B cell (primary cell): ENCODE results near the gene ATP8B3. TPM values are rescaled to one million over a fixed set of nuclear protein-coding genes. Genes with fewer than 3 reads are reported as not detected.

Source experiments
- ATAC-seq: fragments of 200-7000 bp; cut with Tn5 transposase; one replicate; pipeline ENCODE4 v1.10.0; 2021; ENCODE audit warnings: low read depth, mild to moderate bottlenecking, moderate number of reproducible peaks, moderate library complexity
- CTCF ChIA-PET: fragments of 350-600 bp; sonication (Branson Sonifier 250); formaldehyde crosslinking; loops from one replicate; lab custom pipeline; 2021; ENCODE audit warnings: antibody characterized with exemption, inconsistent platforms; lab: Charles Lee
- POLR2A ChIA-PET: fragments of 350-600 bp; sonication (Branson Sonifier 250); formaldehyde crosslinking; loops from one replicate; lab custom pipeline; 2021; ENCODE audit warnings: antibody characterized with exemption; lab: Charles Lee
- DNase-seq: peaks from one replicate; pipeline ENCODE4 v3.0.0; 2013
- H2AFZ ChIP-seq: 2 replicates; pipeline ENCODE4 v1.6.1; 2012; ENCODE audit warnings: mild to moderate bottlenecking, low read depth, low read length; ENCODE audit not compliant: insufficient read depth, poor library complexity, severe bottlenecking
- H3K27ac ChIP-seq, 2 donors: 1 replicate in 1 of 2; 2 replicates in 1 of 2; pipeline ENCODE4 v1.5.1; 2012 to 2013; ENCODE audit warnings: low read length in 2 of 2, mild to moderate bottlenecking in 2 of 2, moderate library complexity in 1 of 2
- H3K27me3 ChIP-seq, 4 experiments: fragments of 200-600 bp in 1 of 4; sonication (generic) in 1 of 4; replicated peaks in 1 of 4; 1 replicate in 2 of 4; 2 replicates in 2 of 4; pipeline versions ENCODE4 v1.6.1 to v1.7.0; 2013 to 2016; ENCODE audit warnings: low read length in 3 of 4, mild to moderate bottlenecking in 2 of 4, mixed read lengths in 1 of 4, moderate library complexity in 1 of 4; ENCODE audit not compliant: insufficient read depth in 4 of 4, control insufficient read depth in 3 of 4; ENCODE audit errors: control extremely low read depth in 1 of 4
- H3K36me3 ChIP-seq, 2 experiments: replicated peaks in 1 of 2; 1 replicate in 1 of 2; 2 replicates in 1 of 2; pipeline versions ENCODE4 v1.6.1 to v1.7.1; 2013; ENCODE audit warnings: low read length in 1 of 2; ENCODE audit not compliant: insufficient read depth in 2 of 2, control insufficient read depth in 1 of 2; ENCODE audit errors: control extremely low read depth in 1 of 2, extremely low read depth in 1 of 2
- H3K4me1 ChIP-seq, 2 donors: fragments of 200-600 bp in 1 of 2; sonication (generic) in 1 of 2; 1 replicate in 1 of 2; 2 replicates in 1 of 2; pipeline versions ENCODE4 v1.5.1 to v1.6.1; 2013 to 2017; ENCODE audit warnings: low read length in 2 of 2; ENCODE audit not compliant: control insufficient read depth in 2 of 2, insufficient read depth in 2 of 2
- H3K4me2 ChIP-seq: replicated peaks from 2 replicates; pipeline ENCODE3; 2012; ENCODE audit warnings: mild to moderate bottlenecking, low read depth, low read length; ENCODE audit not compliant: poor library complexity, severe bottlenecking
- H3K4me3 ChIP-seq, 5 experiments: fragments of 200-600 bp in 1 of 5; sonication (generic) in 1 of 5; 1 replicate in 3 of 5; 2 replicates in 2 of 5; pipeline versions ENCODE4 v1.5.1 to v1.7.0; 2011 to 2016; ENCODE audit warnings: low read length in 4 of 5, mild to moderate bottlenecking in 4 of 5, low read depth in 2 of 5, control low read depth in 1 of 5, moderate library complexity in 1 of 5; ENCODE audit not compliant: insufficient read depth in 1 of 5; ENCODE audit errors: control extremely low read depth in 1 of 5, extremely low read depth in 1 of 5
- H3K79me2 ChIP-seq: fragments of 200-600 bp; sonication (generic); one replicate; pipeline ENCODE4 v1.6.0; 2016; ENCODE audit warnings: low read length; ENCODE audit not compliant: control insufficient read depth, insufficient read depth
- H3K9ac ChIP-seq: fragments of 200-600 bp; sonication (generic); 2 replicates; pipeline ENCODE4 v1.6.1; 2017; ENCODE audit warnings: mild to moderate bottlenecking, low read length, moderate library complexity
- H3K9me3 ChIP-seq, 3 donors: one replicate each; pipeline versions ENCODE4 v1.6.1 to v1.7.1; 2013; ENCODE audit warnings: low read length in 2 of 3; ENCODE audit not compliant: control insufficient read depth in 2 of 3, insufficient read depth in 1 of 3; ENCODE audit errors: control extremely low read depth in 1 of 3
- H4K20me1 ChIP-seq: 2 replicates; pipeline ENCODE4 v1.6.0; 2012; ENCODE audit warnings: mild to moderate bottlenecking, low read length; ENCODE audit not compliant: insufficient read depth, control insufficient read depth, poor library complexity, severe bottlenecking
- H3K27ac Mint-ChIP-seq: one replicate; pipeline ENCODE4 v1.8.0; 2021; ENCODE audit warnings: mixed read lengths
- H3K27me3 Mint-ChIP-seq: one replicate; pipeline ENCODE4 v1.8.0; 2021; ENCODE audit warnings: mixed read lengths
- H3K4me1 Mint-ChIP-seq: one replicate; pipeline ENCODE4 v1.8.0; 2021; ENCODE audit warnings: mixed read lengths
- H3K4me3 Mint-ChIP-seq: one replicate; pipeline ENCODE4 v1.8.0; 2021; ENCODE audit warnings: mixed read lengths
- H3K9me3 Mint-ChIP-seq: one replicate; pipeline ENCODE4 v1.8.0; 2022; ENCODE audit warnings: mixed read lengths; ENCODE audit not compliant: insufficient read depth
- EZH2 ChIP-seq: IDR thresholded peaks from 2 replicates; pipeline ENCODE4 v1.6.1; 2012; ENCODE audit warnings: borderline replicate concordance, low read depth, mild to moderate bottlenecking, moderate library complexity, low read length; ENCODE audit not compliant: insufficient read depth, poor library complexity, severe bottlenecking
- WGBS: methylation state at CpG from one replicate; pipeline ENCODE4 v1.1.5; 2013; ENCODE audit warnings: missing lambda C conversion rate; ENCODE audit not compliant: insufficient coverage; 5-methylcytosine and 5-hydroxymethylcytosine counted together
- intact Hi-C: fragments of 100-400 bp; cut with micrococcal nuclease; formaldehyde crosslinking; loops from one replicate; pipeline ENCODE4 v1.10.0; 2022
- polyA plus RNA-seq: library from polyadenylated mRNA; depleted of rRNA; stranded (reverse); fragments of >200 nt; gene quantifications from 2 replicates; pipeline ENCODE4 v1.2.3, GENCODE V29; 2012
- total RNA-seq, 2 donors: library from RNA; stranded (reverse); fragments of 120-200 nt in 1 of 2; gene quantifications; 1 replicate in 1 of 2; 2 replicates in 1 of 2; pipeline versions ENCODE4 v1.2.3 to v1.2.4, GENCODE V29; 2013 to 2022
- TF ChIP-seq, protein P1 (sequence below): fragments of 200-600 bp; IDR thresholded peaks from one replicate; pipeline ENCODE4 v1.8.0; 2022; ENCODE audit warnings: antibody characterized with exemption, mild to moderate bottlenecking

ATP8B3 gene
- total and polyA plus RNA-seq, 2 donors (not counting 1 experiment from before 2014, with no cell fraction given), result 0.89 to 5.1 TPM

- no peaks in the 10 kb centered on the region for H3K9me3 Mint-ChIP-seq
- DNase-seq (no peak), ATAC-seq (no peak)
- 94% methylated on average over 19 of the region's 25 CpGs for whole genome bisulfite sequencing
- Histone ChIP-seq H3K4me1 (peaks cover 38 to 49% of the 10 kb centered on the region in 2 donors), H2AFZ (no peak overlapping the region), H3K9ac (no peak overlapping the region), H3K9me3 (no peaks in the 10 kb centered on the region), H3K4me3 (no peak overlapping the region), H3K79me2 (peaks cover 93% of the 10 kb centered on the region), H4K20me1 (peaks cover 92% of the 10 kb centered on the region), H3K36me3 (peaks cover 0 to 14% of the 10 kb centered on the region in 2 experiments), H3K4me2 (peak overlapping the region; percentile 15), H3K27ac (no peak overlapping the region), H3K27me3 (no peaks in the 10 kb centered on the region)
- no peaks in the 10 kb centered on the region for H3K27me3 Mint-ChIP-seq
- TF ChIP-seq, protein P1, sequence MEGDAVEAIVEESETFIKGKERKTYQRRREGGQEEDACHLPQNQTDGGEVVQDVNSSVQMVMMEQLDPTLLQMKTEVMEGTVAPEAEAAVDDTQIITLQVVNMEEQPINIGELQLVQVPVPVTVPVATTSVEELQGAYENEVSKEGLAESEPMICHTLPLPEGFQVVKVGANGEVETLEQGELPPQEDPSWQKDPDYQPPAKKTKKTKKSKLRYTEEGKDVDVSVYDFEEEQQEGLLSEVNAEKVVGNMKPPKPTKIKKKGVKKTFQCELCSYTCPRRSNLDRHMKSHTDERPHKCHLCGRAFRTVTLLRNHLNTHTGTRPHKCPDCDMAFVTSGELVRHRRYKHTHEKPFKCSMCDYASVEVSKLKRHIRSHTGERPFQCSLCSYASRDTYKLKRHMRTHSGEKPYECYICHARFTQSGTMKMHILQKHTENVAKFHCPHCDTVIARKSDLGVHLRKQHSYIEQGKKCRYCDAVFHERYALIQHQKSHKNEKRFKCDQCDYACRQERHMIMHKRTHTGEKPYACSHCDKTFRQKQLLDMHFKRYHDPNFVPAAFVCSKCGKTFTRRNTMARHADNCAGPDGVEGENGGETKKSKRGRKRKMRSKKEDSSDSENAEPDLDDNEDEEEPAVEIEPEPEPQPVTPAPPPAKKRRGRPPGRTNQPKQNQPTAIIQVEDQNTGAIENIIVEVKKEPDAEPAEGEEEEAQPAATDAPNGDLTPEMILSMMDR, result no peak
- no peak for TF ChIP-seq EZH2
- intact Hi-C loops, result no loop called here
- POLR2A ChIA-PET, result no interaction called here
- H3K27ac Mint-ChIP-seq, result peak overlapping the region; percentile 32
- H3K4me1 Mint-ChIP-seq, result peaks cover 63% of the 10 kb centered on the region
- CTCF ChIA-PET, result interaction anchor here (2.3 kb wide), 1 partner anchor 18 kb away, joined by 7 read pairs; no protein-coding TSS in a partner anchor
- no peak overlapping the region for H3K4me3 Mint-ChIP-seq
Observed at GRCh38 chr19:1843646-1844394, 31.7 kb upstream of the ATP8B3 start.

DNA sequence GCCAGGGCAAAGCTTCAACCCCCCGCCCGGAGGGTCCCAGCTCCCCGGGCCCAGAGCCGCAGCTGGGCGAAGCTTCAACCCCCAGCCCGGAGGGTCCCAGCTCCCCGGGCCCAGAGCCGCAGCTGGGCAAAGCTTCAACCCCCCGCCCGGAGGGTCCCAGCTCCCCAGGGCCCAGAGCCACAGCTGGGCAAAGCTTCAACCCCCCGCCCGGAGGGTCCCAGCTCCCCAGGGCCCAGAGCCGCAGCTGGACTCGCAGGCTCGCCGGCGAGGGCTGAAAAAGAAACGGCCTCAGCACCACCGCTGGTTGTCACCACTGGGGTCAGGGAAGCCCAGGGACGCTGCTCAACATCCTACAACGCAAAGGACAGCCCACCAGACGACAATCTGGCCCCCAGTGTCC is 31.0 kb upstream of the ATP8B3 start:
- ChIA-PET CTCF (interaction anchor here (2.3 kb wide), 1 partner anchor 17 kb away, joined by 7 read pairs; no protein-coding TSS in a partner anchor), POLR2A (no interaction called here)
- no peak overlapping the region for H2AFZ ChIP-seq
- no peak overlapping the region for H3K27ac Mint-ChIP-seq
- H3K36me3 ChIP-seq, result peaks cover 0 to 15% of the 10 kb centered on the region in 2 experiments
- H3K4me2 ChIP-seq, result no peak overlapping the region
- H3K27me3 ChIP-seq, result no peaks in the 10 kb centered on the region
- H3K9ac ChIP-seq, result no peak overlapping the region
- WGBS, result 95% methylated on average over 22 of the region's 22 CpGs
- no peak overlapping the region for H3K4me3 Mint-ChIP-seq
- TF ChIP-seq EZH2, result no peak
- TF ChIP-seq, protein P1, result no peak
- H3K9me3 Mint-ChIP-seq, result no peaks in the 10 kb centered on the region
- H3K4me1 Mint-ChIP-seq, result peaks cover 63% of the 10 kb centered on the region
- peaks cover 98% of the 10 kb centered on the region for H3K79me2 ChIP-seq
- intact Hi-C loops, result no loop called here
- H3K4me1 ChIP-seq, result peaks cover 37 to 47% of the 10 kb centered on the region in 2 donors
- no peaks in the 10 kb centered on the region for H3K27me3 Mint-ChIP-seq
- DNase-seq (no peak), ATAC-seq (no peak)
- H4K20me1 ChIP-seq, result peaks cover 98% of the 10 kb centered on the region
- H3K27ac ChIP-seq, result no peak overlapping the region
- no peaks in the 10 kb centered on the region for H3K9me3 ChIP-seq
- H3K4me3 ChIP-seq, result no peak overlapping the region
